Tibial nerve (tissue), 4 donors: Measurements from ENCODE around the gene CRHR2. TPM values are rescaled to one million over a fixed set of nuclear protein-coding genes. Genes with fewer than 3 reads are reported as not detected.
"Not testable (repeated sequence)": the region's sequence is repeated elsewhere in the genome, so short reads cannot be mapped to it uniquely, and the experiment has no call there.

Source experiments
- DNase-seq, 2 donors: peaks; one replicate each; pipeline ENCODE4 v3.0.0-alpha.2; 2019; ENCODE audit warnings: low spot score in 2 of 2
- H3K27ac ChIP-seq, 4 donors: fragments of 200-600 bp; sonication (generic) in 3 of 4; one replicate each; pipeline ENCODE4 v1.5.1; 2017 to 2019; ENCODE audit warnings: mild to moderate bottlenecking in 1 of 4
- H3K27me3 ChIP-seq, 2 donors: fragments of 200-600 bp; sonication (generic) in 1 of 2; one replicate each; pipeline versions ENCODE4 v1.5.1 to v1.6.0; 2017 to 2019
- H3K36me3 ChIP-seq, 3 donors: fragments of 200-600 bp; sonication (generic); one replicate each; pipeline ENCODE4 v1.5.1; 2018 to 2019
- H3K4me1 ChIP-seq, 4 donors: fragments of 200-600 bp; sonication (generic) in 3 of 4; one replicate each; pipeline ENCODE4 v1.5.1; 2017 to 2019
- H3K4me3 ChIP-seq, 4 donors: fragments of 200-600 bp; sonication (generic) in 3 of 4; one replicate each; pipeline ENCODE4 v1.5.1; 2017 to 2019; ENCODE audit warnings: mild to moderate bottlenecking in 1 of 4, moderate library complexity in 1 of 4
- H3K9me3 ChIP-seq, 4 donors: fragments of 200-600 bp; sonication (generic) in 3 of 4; one replicate each; pipeline ENCODE4 v1.5.1; 2017 to 2019
- EP300 ChIP-seq, 2 donors: sonication (generic); formaldehyde crosslinking; IDR thresholded peaks; one replicate each; pipeline ENCODE4 v1.6.1; 2017; ENCODE audit warnings: antibody characterized with exemption in 2 of 2, mild to moderate bottlenecking in 1 of 2
- POLR2A ChIP-seq, 2 donors: fragments of 450-650 bp; IDR thresholded peaks; one replicate each; pipeline ENCODE4 v1.6.1; 2017; ENCODE audit warnings: antibody characterized with exemption in 2 of 2, mild to moderate bottlenecking in 2 of 2, moderate library complexity in 2 of 2
- WGBS, 2 donors: methylation state at CpG; one replicate each; pipeline ENCODE4 v1.1.5; 2018; 5-methylcytosine and 5-hydroxymethylcytosine counted together
- total RNA-seq, 4 donors: library from RNA; depleted of rRNA; stranded (reverse); fragments of >200 nt; gene quantifications; one replicate each; pipeline ENCODE4 v1.1.0, GENCODE V29; 2016
- TF ChIP-seq, protein P1 (sequence below), 5 experiments: fragments of 200-600 bp in 3 of 5; fragments of 450-650 bp in 2 of 5; sonication (generic) in 3 of 5; IDR thresholded peaks; one replicate each; pipeline ENCODE4 v1.5.1; 2016 to 2019; ENCODE audit warnings: antibody characterized with exemption in 5 of 5, mild to moderate bottlenecking in 3 of 5, moderate library complexity in 2 of 5

Gene CRHR2
- total RNA-seq, 4 donors from 2014 or later = 0.21 to 0.44 TPM; not detected in 2

DNA sequence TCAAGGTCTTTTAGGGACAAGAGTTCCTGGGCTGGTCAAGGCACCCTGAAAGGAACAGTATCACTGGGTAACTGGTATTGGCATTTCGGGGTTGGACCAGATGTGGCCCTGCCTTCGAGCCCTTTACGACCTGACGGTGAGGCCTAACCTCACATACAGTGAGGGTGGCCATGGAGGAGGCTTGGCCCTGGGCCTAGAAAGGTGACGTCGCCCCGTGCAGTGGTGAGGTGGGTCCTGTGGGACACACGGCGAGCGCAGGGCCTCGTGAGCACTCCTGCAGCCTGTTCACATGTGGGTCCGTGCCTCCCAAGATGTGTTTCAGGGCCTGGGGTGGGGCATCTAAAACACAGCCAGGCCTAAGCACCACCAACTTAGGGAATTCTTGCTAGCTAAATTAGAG is 36.1 kb downstream of the CRHR2 start:
- no peak for TF ChIP-seq POLR2A (IDR thresholded peaks at IDR 0.05)
- no peaks in the 10 kb centered on the region for H3K27me3 ChIP-seq
- no peaks in the 10 kb centered on the region for H3K4me1 ChIP-seq
- peaks cover 0 to 34% (median 0%) of the 10 kb centered on the region in 3 donors for H3K36me3 ChIP-seq
- DNase-seq = no peak
- H3K27ac ChIP-seq = no peak overlapping the region
- WGBS, 2 donors = 88 to 91% methylated on average over 11 to 12 of the region's 12 CpGs
- no peaks in the 10 kb centered on the region for H3K9me3 ChIP-seq
- H3K4me3 ChIP-seq = no peak overlapping the region

DNA sequence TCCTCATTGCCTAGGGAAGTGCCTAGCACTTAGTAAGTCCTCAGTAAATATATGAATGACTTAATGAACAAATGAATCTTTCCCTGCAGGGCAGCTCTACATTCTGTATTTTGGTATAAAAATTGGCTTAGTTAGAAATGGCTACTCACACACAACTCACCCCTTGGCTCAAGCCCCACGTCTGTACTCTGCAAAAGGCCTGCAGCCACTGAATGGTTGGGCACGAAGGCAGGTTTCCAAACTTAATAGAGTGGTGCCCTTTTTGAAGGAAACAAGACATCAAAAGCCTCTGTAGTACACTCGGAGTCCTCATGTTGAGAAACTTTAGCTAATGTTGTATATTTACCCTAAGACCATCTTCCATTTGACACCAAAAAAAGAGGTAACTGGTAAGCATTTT is 36.6 kb downstream of the CRHR2 start:
- no peak for TF ChIP-seq EP300 (IDR thresholded peaks at IDR 0.05)
- no peak overlapping the region for H3K4me3 ChIP-seq
- WGBS, 2 donors = 83 to 85% methylated on average over 3 of the region's 3 CpGs
- no peak overlapping the region for H3K27ac ChIP-seq
- H3K36me3 ChIP-seq = peaks cover 0 to 34% (median 0%) of the 10 kb centered on the region in 3 donors
- H3K27me3 ChIP-seq = no peaks in the 10 kb centered on the region
- H3K9me3 ChIP-seq = no peaks in the 10 kb centered on the region
- no peaks in the 10 kb centered on the region for H3K4me1 ChIP-seq
- DNase-seq = no peak

DNA sequence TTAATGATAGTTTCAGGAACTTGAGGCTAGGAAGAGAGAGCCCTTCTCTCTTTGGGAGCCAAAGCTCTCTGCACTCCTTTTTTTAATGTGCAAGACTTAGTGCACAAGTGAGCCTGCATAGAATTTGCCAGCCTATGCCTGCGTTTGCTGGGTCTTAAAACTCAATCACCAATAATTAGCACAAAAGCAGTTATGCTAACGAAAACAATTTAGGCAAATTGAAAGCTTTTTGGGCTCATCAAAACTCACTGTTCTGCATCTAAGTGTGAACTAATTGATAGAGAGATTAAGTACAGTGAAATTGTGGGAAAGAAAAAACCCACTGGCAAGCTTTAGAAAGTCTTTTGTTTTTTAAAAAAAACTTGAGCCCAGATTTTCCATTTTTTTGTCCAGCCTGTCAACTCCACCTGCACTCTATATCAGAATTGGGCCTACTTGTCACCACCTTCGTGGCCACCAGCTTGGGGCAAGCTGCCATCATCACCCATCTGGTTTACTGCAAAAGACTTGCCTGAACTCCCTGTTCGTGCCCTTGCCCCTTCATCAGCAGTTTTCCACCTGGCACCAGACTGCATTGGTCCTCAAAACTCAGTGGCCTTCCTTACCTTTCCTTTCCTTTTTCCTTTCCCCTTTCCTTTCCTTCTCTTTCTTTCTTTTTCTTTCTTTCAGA is 37.8 kb downstream of the CRHR2 start:
- TF ChIP-seq POLR2A (IDR thresholded peaks at IDR 0.05) = no peak
- TF ChIP-seq EP300 (IDR thresholded peaks at IDR 0.05) = no peak
- TF ChIP-seq, protein P1, sequence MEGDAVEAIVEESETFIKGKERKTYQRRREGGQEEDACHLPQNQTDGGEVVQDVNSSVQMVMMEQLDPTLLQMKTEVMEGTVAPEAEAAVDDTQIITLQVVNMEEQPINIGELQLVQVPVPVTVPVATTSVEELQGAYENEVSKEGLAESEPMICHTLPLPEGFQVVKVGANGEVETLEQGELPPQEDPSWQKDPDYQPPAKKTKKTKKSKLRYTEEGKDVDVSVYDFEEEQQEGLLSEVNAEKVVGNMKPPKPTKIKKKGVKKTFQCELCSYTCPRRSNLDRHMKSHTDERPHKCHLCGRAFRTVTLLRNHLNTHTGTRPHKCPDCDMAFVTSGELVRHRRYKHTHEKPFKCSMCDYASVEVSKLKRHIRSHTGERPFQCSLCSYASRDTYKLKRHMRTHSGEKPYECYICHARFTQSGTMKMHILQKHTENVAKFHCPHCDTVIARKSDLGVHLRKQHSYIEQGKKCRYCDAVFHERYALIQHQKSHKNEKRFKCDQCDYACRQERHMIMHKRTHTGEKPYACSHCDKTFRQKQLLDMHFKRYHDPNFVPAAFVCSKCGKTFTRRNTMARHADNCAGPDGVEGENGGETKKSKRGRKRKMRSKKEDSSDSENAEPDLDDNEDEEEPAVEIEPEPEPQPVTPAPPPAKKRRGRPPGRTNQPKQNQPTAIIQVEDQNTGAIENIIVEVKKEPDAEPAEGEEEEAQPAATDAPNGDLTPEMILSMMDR (IDR thresholded peaks at IDR 0.05) = no peak
- no peaks in the 10 kb centered on the region for H3K4me1 ChIP-seq
- WGBS, 2 donors = 86 to 90% methylated on average over 4 of the region's 4 CpGs

DNA sequence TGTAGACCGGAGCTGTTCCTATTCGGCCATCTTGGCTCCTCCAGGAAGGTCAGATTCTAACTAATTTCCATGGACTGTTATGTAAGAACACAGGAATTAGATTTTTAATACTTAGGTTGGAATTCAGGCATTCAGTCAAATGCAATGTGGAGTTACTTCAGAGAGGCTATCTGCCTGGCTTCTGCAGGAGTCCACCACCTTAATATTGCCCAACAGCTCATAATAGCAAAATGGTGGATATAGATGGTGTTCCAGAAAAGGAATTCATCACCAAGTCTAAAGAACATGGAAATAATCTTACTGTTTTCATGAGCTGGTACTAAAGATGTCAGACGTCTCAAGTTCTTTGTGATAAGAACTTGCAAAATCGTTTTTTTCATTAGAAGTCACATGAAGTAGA is 39.5 kb downstream of the CRHR2 start:
- Histone ChIP-seq H3K27ac (no peak overlapping the region), H3K27me3 (no peaks in the 10 kb centered on the region), H3K9me3 (no peaks in the 10 kb centered on the region), H3K4me1 (no peaks in the 10 kb centered on the region), H3K4me3 (no peak overlapping the region), H3K36me3 (peaks cover 0 to 34% (median 0%) of the 10 kb centered on the region in 3 donors)
- TF ChIP-seq POLR2A (IDR thresholded peaks at IDR 0.05) (no peak), EP300 (IDR thresholded peaks at IDR 0.05) (no peak)
- TF ChIP-seq, protein P1 (IDR thresholded peaks at IDR 0.05) = no peak
- DNase-seq = no peak
- 90 to 91% methylated on average over 4 of the region's 4 CpGs for WGBS, 2 donors

More for the DNA sequence above, 37.8 kb downstream of the CRHR2 start:
- Histone ChIP-seq H3K36me3 (peaks cover 0 to 34% (median 0%) of the 10 kb centered on the region in 3 donors), H3K27ac (no peak overlapping the region), H3K27me3 (no peaks in the 10 kb centered on the region), H3K9me3 (no peaks in the 10 kb centered on the region), H3K4me3 (no peak overlapping the region)
- DNase-seq = no peak

DNA sequence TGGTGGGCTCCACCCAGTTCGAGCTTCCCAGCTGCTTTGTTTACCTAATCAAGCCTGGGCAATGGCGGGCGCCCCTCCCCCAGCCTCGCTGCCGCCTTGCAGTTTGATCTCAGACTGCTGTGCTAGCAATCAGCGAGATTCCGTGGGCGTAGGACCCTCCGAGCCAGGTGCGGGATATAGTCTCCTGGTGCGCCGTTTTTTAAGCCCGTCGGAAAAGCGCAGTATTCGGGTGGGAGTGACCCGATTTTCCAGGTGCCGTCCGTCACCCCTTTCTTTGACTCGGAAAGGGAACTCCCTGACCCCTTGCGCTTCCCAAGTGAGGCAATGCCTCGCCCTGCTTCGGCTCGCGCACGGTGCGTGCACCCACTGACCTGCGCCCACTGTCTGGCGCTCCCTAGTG is 39.9 kb downstream of the CRHR2 start:
- not testable (repeated sequence) for H3K4me1 ChIP-seq, DNase-seq, H3K4me3 ChIP-seq, H3K9me3 ChIP-seq, H3K27me3 ChIP-seq, H3K27ac ChIP-seq
- H3K36me3 ChIP-seq = peaks cover 0 to 34% (median 0%) of the 10 kb centered on the region in 3 donors
- 64 to 80% methylated on average over 2 to 19 of the region's 29 CpGs for WGBS, 2 donors

DNA sequence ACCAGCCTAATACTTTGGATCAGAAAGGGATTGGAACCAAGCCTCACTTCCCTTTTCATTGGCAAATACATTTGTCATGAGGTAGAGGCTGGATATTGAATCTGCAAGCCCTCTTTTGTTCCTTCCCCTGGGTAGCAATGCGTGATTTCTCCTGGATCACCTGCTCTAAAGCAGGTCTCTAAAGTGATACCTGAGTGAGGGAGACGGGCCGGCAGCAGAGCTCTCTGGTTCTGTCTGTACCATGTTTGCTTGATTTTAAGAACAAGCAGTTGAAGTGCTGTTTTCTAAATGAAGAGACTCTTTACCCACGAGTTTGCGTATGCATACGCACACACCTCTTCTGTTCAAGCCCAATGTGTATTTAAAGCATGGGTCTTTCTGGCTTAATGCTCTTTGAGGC is 46.5 kb downstream of the CRHR2 start:
- H3K4me3 ChIP-seq = no peak overlapping the region
- H3K4me1 ChIP-seq = no peaks in the 10 kb centered on the region
- WGBS, 2 donors = 94 to 97% methylated on average over 6 of the region's 6 CpGs
- no peaks in the 10 kb centered on the region for H3K27me3 ChIP-seq
- no peaks in the 10 kb centered on the region for H3K9me3 ChIP-seq
- H3K27ac ChIP-seq = no peak overlapping the region
- DNase-seq = no peak
- H3K36me3 ChIP-seq = peaks cover 0 to 56% (median 17%) of the 10 kb centered on the region in 3 donors
- TF ChIP-seq, protein P1 (IDR thresholded peaks at IDR 0.05) = no peak
- TF ChIP-seq POLR2A (IDR thresholded peaks at IDR 0.05) (no peak), EP300 (IDR thresholded peaks at IDR 0.05) (no peak)
